ENCODE data around the gene MFGE8. TPM values are rescaled to one million over a fixed set of nuclear protein-coding genes. Genes with fewer than 3 reads are reported as not detected.
A peak's percentile ranks its signal among the peaks of the same experiment; 100 is the strongest.

Gene MFGE8
- polyA plus RNA-seq, 1 of the 3 experiments (the other 2 are of a cell fraction): 247 TPM

DNA sequence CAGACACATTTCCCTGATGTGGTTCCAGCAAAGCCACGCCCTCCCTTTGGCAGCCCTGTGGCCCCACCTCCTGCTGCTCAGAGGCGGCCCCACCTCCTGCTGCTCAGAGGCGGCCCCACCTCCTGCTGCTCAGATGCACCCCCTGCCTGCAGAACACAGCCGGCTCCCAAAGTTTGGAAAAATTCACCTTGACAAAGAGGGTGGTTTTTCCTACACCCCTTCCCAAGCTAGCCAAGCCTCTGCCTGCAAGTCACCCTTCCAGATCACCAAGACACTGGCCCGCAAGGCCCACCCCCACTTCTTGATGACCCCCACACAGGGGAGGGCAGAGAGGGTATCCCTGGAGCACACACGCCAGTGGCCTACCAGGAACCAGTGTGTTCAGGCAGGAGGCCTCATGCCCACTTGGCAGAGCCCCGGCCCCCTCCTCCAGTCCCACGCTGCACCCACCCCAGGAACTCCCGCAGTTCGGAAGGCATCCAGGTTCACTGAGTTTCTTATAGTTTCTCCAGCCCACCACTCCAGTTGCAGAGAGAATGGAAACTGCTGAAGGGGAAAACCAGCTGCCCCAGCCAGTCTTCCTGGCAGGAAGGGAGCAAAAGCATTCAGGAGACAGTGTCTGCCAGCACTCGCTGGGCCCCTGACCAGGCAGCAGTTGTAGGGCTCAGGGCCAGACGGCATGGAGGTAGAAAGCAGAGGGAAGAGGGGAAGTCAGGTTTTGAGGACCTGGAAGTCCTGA is 15.6 kb downstream of the MFGE8 start (continued):
- TF ChIP-seq, protein P1, sequence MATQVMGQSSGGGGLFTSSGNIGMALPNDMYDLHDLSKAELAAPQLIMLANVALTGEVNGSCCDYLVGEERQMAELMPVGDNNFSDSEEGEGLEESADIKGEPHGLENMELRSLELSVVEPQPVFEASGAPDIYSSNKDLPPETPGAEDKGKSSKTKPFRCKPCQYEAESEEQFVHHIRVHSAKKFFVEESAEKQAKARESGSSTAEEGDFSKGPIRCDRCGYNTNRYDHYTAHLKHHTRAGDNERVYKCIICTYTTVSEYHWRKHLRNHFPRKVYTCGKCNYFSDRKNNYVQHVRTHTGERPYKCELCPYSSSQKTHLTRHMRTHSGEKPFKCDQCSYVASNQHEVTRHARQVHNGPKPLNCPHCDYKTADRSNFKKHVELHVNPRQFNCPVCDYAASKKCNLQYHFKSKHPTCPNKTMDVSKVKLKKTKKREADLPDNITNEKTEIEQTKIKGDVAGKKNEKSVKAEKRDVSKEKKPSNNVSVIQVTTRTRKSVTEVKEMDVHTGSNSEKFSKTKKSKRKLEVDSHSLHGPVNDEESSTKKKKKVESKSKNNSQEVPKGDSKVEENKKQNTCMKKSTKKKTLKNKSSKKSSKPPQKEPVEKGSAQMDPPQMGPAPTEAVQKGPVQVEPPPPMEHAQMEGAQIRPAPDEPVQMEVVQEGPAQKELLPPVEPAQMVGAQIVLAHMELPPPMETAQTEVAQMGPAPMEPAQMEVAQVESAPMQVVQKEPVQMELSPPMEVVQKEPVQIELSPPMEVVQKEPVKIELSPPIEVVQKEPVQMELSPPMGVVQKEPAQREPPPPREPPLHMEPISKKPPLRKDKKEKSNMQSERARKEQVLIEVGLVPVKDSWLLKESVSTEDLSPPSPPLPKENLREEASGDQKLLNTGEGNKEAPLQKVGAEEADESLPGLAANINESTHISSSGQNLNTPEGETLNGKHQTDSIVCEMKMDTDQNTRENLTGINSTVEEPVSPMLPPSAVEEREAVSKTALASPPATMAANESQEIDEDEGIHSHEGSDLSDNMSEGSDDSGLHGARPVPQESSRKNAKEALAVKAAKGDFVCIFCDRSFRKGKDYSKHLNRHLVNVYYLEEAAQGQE (IDR thresholded peaks at IDR 0.05; ENCODE audit: low read depth, low read length): no peak
- TF ChIP-seq TAF1 (IDR thresholded peaks at IDR 0.05; ENCODE audit: borderline replicate concordance, low read depth, low read length): no peak
- TF ChIP-seq FOSL2 (IDR thresholded peaks at IDR 0.05; ENCODE audit: borderline replicate concordance, low read depth): no peak
- no peak for TF ChIP-seq EP300 (IDR thresholded peaks at IDR 0.05; ENCODE audit: borderline replicate concordance in 1 of 2, low read depth in 1 of 2, low read length in 1 of 2)
- TF ChIP-seq, protein P2, sequence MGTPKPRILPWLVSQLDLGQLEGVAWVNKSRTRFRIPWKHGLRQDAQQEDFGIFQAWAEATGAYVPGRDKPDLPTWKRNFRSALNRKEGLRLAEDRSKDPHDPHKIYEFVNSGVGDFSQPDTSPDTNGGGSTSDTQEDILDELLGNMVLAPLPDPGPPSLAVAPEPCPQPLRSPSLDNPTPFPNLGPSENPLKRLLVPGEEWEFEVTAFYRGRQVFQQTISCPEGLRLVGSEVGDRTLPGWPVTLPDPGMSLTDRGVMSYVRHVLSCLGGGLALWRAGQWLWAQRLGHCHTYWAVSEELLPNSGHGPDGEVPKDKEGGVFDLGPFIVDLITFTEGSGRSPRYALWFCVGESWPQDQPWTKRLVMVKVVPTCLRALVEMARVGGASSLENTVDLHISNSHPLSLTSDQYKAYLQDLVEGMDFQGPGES (IDR thresholded peaks at IDR 0.05; ENCODE audit: low read depth, low read length): no peak
- TF ChIP-seq SMC3 (IDR thresholded peaks at IDR 0.05; ENCODE audit: low read depth, low read length): peak; percentile 53
- TF ChIP-seq FOXM1 (IDR thresholded peaks at IDR 0.05; ENCODE audit: low read depth): no peak
- TF ChIP-seq, protein P3, sequence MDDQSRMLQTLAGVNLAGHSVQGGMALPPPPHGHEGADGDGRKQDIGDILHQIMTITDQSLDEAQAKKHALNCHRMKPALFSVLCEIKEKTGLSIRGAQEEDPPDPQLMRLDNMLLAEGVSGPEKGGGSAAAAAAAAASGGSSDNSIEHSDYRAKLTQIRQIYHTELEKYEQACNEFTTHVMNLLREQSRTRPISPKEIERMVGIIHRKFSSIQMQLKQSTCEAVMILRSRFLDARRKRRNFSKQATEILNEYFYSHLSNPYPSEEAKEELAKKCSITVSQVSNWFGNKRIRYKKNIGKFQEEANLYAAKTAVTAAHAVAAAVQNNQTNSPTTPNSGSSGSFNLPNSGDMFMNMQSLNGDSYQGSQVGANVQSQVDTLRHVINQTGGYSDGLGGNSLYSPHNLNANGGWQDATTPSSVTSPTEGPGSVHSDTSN (IDR thresholded peaks at IDR 0.05): no peak
- no peak for TF ChIP-seq JUND (IDR thresholded peaks at IDR 0.05)
- TF ChIP-seq GATA2 (CRISPR knock-in tag; IDR thresholded peaks at IDR 0.05): no peak

DNA sequence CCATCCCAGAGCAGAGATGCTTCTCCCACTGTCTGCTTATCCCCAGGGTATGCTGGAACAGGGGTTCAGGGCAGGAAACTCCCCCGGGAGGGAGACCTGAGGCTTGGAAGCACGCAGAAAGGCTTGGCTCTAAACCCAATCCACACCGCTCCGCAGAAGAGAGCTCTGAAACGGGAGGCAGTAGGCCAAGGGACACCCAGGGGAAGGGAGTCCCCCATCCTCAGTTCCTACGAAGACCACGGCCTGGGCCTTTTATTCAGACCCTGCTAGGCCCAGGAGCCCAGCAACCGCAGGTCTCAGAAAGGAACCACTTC is 16.1 kb downstream of the MFGE8 start:
- peaks cover 3% of the 10 kb centered on the region for H3F3A ChIP-seq (replicated peaks; ENCODE audit: insufficient read depth)
- CTCF ChIA-PET: interaction anchor here (0.6 to 3.1 kb wide), 10 partner anchors 11 to 239 kb away, joined by 3 to 21 read pairs (median 4); no protein-coding TSS in a partner anchor
- H2AFZ ChIP-seq (ENCODE audit: low read depth): peak overlapping the region; percentile 78; the same call in 1 of the 2 replicates
- POLR2A ChIA-PET: no interaction called here
- no peaks in the 10 kb centered on the region for H3K9me3 ChIP-seq
- H3K27me3 ChIP-seq (ENCODE audit: insufficient read depth): no peaks in the 10 kb centered on the region
- H4K20me1 ChIP-seq (ENCODE audit: insufficient read depth): no peaks in the 10 kb centered on the region
- H3K9ac ChIP-seq: no peak overlapping the region
- H3K4me2 ChIP-seq: peak overlapping the region; percentile 55; the same call in 1 of the 2 replicates
- H3K4me3 ChIP-seq (ENCODE audit: low read depth in 2 of 2, low read length in 1 of 2): no peak overlapping the region
- no peak for DNase-seq
- H3K36me3 ChIP-seq (replicated peaks in 1 of 2; ENCODE audit: control insufficient read depth in 1 of 2, insufficient read depth in 2 of 2, low read length in 1 of 2): no peaks in the 10 kb centered on the region
- H3K79me2 ChIP-seq (ENCODE audit: insufficient read depth): no peaks in the 10 kb centered on the region
- WGBS (ENCODE audit: low lambda C conversion rate): 66% methylated on average over 7 of the region's 8 CpGs
- H3K9me2 ChIP-seq: no peaks in the 10 kb centered on the region
- H3K27ac ChIP-seq (ENCODE audit: low read depth in 2 of 2, low read length in 1 of 2): peak overlapping the region in 1 of 2 experiments; percentile 36; a peak in 1 of 4 replicates
- H3K4me1 ChIP-seq (ENCODE audit: control insufficient read depth in 1 of 2, insufficient read depth in 2 of 2, low read depth in 1 of 2, low read length in 1 of 2): peaks cover 5 to 23% of the 10 kb centered on the region in 2 experiments; a peak in 2 of 4 replicates
- TF ChIP-seq MXI1 (IDR thresholded peaks at IDR 0.05; ENCODE audit: low read depth, low read length) (no peak), EP300 (IDR thresholded peaks at IDR 0.05; ENCODE audit: borderline replicate concordance in 1 of 2, low read depth in 1 of 2, low read length in 1 of 2) (no peak), TCF12 (IDR thresholded peaks at IDR 0.05) (no peak), SIN3A (IDR thresholded peaks at IDR 0.05; ENCODE audit: borderline replicate concordance, low read depth, low read length) (no peak), RCOR1 (IDR thresholded peaks at IDR 0.05; ENCODE audit: low read length) (no peak), TAF1 (IDR thresholded peaks at IDR 0.05; ENCODE audit: borderline replicate concordance, low read depth, low read length) (no peak), RXRA (IDR thresholded peaks at IDR 0.05; ENCODE audit: borderline replicate concordance, low read depth) (no peak)

Measured in SK-N-SH (cell line).